GM23248 (cell line): ENCODE data around the gene RNASE8.

Experiments
- EZH2 ChIP-seq: fragments of 200-600 bp; sonication (generic); IDR thresholded peaks from 2 replicates; pipeline ENCODE4 v1.6.1; 2018; ENCODE audit warnings: antibody characterized with exemption, mild to moderate bottlenecking; ENCODE audit not compliant: insufficient read depth, poor library complexity, severe bottlenecking
- EZH2phosphoT487 ChIP-seq: fragments of 200-600 bp; sonication (generic); IDR thresholded peaks from 2 replicates; pipeline ENCODE4 v1.6.1; 2018; ENCODE audit warnings: antibody characterized with exemption, moderate library complexity, mild to moderate bottlenecking, low read depth; ENCODE audit not compliant: insufficient read depth

DNA sequence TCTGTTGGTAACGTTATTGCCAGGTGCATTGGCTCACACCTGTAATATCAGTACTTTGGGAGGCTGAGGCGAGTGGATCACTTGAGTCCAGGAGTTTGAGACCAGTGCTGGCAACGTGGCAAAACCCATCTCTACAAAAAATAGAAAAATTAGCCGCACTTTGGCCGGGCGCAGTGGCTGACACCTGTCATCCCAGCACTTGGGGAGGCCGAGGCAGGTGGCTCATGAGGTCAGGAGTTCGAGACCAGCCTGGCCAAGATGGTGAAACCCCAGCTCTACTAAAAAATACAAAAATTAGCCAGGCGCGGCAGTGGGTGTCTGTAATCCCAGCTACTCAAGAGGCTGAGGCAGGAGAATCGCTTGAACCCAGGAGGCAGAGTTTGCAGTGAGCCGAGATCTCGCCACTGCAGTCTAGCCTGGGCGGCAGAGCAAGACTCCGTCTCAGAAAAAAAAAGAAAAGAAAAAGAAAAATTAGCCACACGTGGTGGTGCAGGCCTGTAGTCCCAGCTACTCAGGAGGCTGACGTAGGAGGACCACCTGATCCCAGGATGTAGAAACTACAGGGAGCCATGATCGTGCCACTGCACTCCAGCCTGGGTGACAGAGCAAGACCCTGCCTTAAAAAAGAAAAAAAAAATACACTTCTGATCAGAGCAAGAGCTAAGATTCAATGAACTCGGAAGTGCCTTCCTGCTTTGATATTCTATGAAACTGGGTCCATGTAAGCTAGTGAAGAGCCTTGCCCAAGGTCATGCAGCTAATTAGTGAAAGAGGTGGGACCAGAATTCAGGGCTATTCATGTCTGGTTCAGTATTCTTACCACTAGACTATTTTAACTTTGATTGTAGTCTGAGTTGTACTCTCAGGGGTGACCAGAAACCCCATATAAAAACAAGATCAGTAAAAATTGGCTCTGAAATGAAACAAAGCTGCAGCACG is 4.2 kb upstream of the RNASE8 start:
- no peak for TF ChIP-seq EZH2
- TF ChIP-seq EZH2phosphoT487: no peak
